ENCODE data around the gene AZGP1.
"Not testable (repeated sequence)": the region's sequence is repeated elsewhere in the genome, so short reads cannot be mapped to it uniquely, and the experiment has no call there.

AZGP1 gene

GRCh38 chr7:99952649-99953048 lies 23.2 kb downstream of the AZGP1 start:
- DNase-seq (ENCODE audit: low read depth) = not testable (repeated sequence)

GRCh38 chr7:99950819-99951218 lies 25.0 kb downstream of the AZGP1 start:
- DNase-seq (ENCODE audit: low read depth) = not testable (repeated sequence)

- no peak for DNase-seq (ENCODE audit: low read depth)
These were observed 26.1 kb downstream of the AZGP1 start for GRCh38 chr7:99949645-99950228.

- no peak for DNase-seq (ENCODE audit: low read depth)
These were observed 28.2 kb downstream of the AZGP1 start for GRCh38 chr7:99947608-99948007.

GRCh38 chr7:99944497-99945070 lies 31.2 kb downstream of the AZGP1 start:
- DNase-seq (ENCODE audit: low read depth) = no peak

GRCh38 chr7:99943641-99944496 lies 32.0 kb downstream of the AZGP1 start:
- DNase-seq (ENCODE audit: low read depth) = no peak

GRCh38 chr7:99938296-99938695 lies 37.5 kb downstream of the AZGP1 start:
- DNase-seq (ENCODE audit: low read depth) = no peak

- not testable (repeated sequence) for DNase-seq (ENCODE audit: low read depth)
These were observed 40.8 kb downstream of the AZGP1 start for GRCh38 chr7:99935009-99935408.

GRCh38 chr7:99930376-99930775 lies 45.5 kb downstream of the AZGP1 start:
- DNase-seq (ENCODE audit: low read depth) = no peak

- DNase-seq (ENCODE audit: low read depth) = no peak
These were observed 46.1 kb downstream of the AZGP1 start for GRCh38 chr7:99929730-99930053.

- DNase-seq (ENCODE audit: low read depth) = peak; percentile 14
These were observed 46.7 kb downstream of the AZGP1 start, which contains the start of gene GJC3 for GRCh38 chr7:99928994-99929729. TSS of gene GJC3 (minus strand) at chr7:99929620. CDS start at chr7:99929620, 0 bp downstream.

GRCh38 chr7:99928188-99928587 lies 47.6 kb downstream of the AZGP1 start:
- no peak for DNase-seq (ENCODE audit: low read depth)

- DNase-seq (ENCODE audit: low read depth) = no peak
These were observed 48.3 kb downstream of the AZGP1 start for GRCh38 chr7:99927536-99927935.

- no peak for DNase-seq (ENCODE audit: low read depth)
These were observed 49.5 kb downstream of the AZGP1 start for GRCh38 chr7:99926321-99926720.

- no peak for DNase-seq (ENCODE audit: low read depth)
These were observed 52.6 kb downstream of the AZGP1 start for GRCh38 chr7:99923200-99923599.

GRCh38 chr7:99920149-99920548 lies 55.7 kb downstream of the AZGP1 start:
- DNase-seq (ENCODE audit: low read depth) = no peak

- no peak for DNase-seq (ENCODE audit: low read depth)
These were observed 56.1 kb downstream of the AZGP1 start for GRCh38 chr7:99919814-99920112.

- peak; percentile 72 for DNase-seq (ENCODE audit: low read depth)
These were observed 56.6 kb downstream of the AZGP1 start, which contains the start of gene TRIM4 for GRCh38 chr7:99918959-99919813. TSS of gene TRIM4 (minus strand) at chr7:99919530. CDS start at chr7:99919401, 129 bp downstream.
